ENCODE measurements around the gene ADAM33. TPM values are rescaled to one million over a fixed set of nuclear protein-coding genes. Genes with fewer than 3 reads are reported as not detected.

The ADAM33 gene
- polyA plus RNA-seq, 1 experiment, result 16.3 TPM

GRCh38 chr20:3705970-3706739 is 24.3 kb upstream of the ADAM33 start:
- Histone ChIP-seq H3K4me3 (ENCODE audit: low read depth, low read length) (no peak overlapping the region), H3K27ac (ENCODE audit: low read depth, low read length) (no peak overlapping the region), H3K9me3 (ENCODE audit: control insufficient read depth, insufficient read depth, low read length) (no peaks in the 10 kb centered on the region; the same call in 1 of the 2 replicates), H3K27me3 (ENCODE audit: control insufficient read depth, insufficient read depth, low read length) (peaks cover 25% of the 10 kb centered on the region)
- ChIA-PET POLR2A (no interaction called here), CTCF (interaction anchor here (1.5 to 2.5 kb wide), 2 partner anchors 10 to 29 kb away, joined by 6 to 10 read pairs; no protein-coding TSS in a partner anchor)
- TF ChIP-seq CTCF (IDR thresholded peaks at IDR 0.05; ENCODE audit: low read depth, low read length), result no peak
- no peak for DNase-seq (ENCODE audit: low read depth, low spot score)

DNA sequence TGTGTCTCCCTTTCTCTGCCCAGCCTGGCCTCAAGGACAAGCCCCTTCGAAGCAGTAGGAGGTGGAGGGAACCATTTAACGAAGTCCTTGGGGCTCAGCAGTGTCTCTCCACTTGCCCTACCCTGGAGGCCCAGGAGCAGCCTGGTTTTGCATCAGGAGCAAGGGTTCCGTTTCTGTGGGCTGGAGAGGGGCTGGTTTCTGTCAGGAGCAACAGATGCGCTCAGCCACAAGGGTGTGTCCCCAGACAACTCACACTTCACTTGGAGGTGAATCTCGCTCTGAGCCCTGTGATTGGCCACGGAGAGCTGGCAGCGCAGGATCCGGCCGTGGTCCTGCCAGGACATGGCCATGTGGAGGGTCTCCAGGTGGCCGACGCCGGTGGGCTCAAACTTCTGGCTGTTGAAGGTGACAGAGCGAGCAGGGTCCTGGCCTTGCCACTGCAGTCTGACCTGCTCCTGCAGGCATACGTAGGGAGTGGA is 23.7 kb upstream of the ADAM33 start:
- DNase-seq (ENCODE audit: low read depth, low spot score), result no peak
- H3K27me3 ChIP-seq (ENCODE audit: control insufficient read depth, insufficient read depth, low read length), result peaks cover 30% of the 10 kb centered on the region
- CTCF ChIA-PET, result interaction anchor here (0.7 to 1.5 kb wide), 2 partner anchors 11 to 379 kb away, joined by 3 to 6 read pairs; no protein-coding TSS in a partner anchor
- POLR2A ChIA-PET, result no interaction called here
- no peak overlapping the region for H3K4me3 ChIP-seq (ENCODE audit: low read depth, low read length)
- no peak for TF ChIP-seq CTCF (IDR thresholded peaks at IDR 0.05; ENCODE audit: low read depth, low read length)
- no peak overlapping the region for H3K27ac ChIP-seq (ENCODE audit: low read depth, low read length)
- H3K9me3 ChIP-seq (ENCODE audit: control insufficient read depth, insufficient read depth, low read length), result no peaks in the 10 kb centered on the region; the same call in 1 of the 2 replicates

GRCh38 chr20:3704087-3704486 is 22.3 kb upstream of the ADAM33 start:
- ChIA-PET POLR2A (interaction anchor here (0.7 kb wide), 1 partner anchor 19 kb away, joined by 3 read pairs; no protein-coding TSS in a partner anchor), CTCF (interaction anchor here (0.6 to 1.5 kb wide), 4 partner anchors 12 to 151 kb away, joined by 3 to 7 read pairs (median 5); no protein-coding TSS in a partner anchor)
- Histone ChIP-seq H3K27ac (ENCODE audit: low read depth, low read length) (no peak overlapping the region), H3K9me3 (ENCODE audit: control insufficient read depth, insufficient read depth, low read length) (no peaks in the 10 kb centered on the region; the same call in 1 of the 2 replicates), H3K27me3 (ENCODE audit: control insufficient read depth, insufficient read depth, low read length) (peaks cover 30% of the 10 kb centered on the region), H3K4me3 (ENCODE audit: low read depth, low read length) (no peak overlapping the region)
- no peak for TF ChIP-seq CTCF (IDR thresholded peaks at IDR 0.05; ENCODE audit: low read depth, low read length)
- no peak for DNase-seq (ENCODE audit: low read depth, low spot score)

GRCh38 chr20:3702611-3703391 is 21.0 kb upstream of the ADAM33 start:
- POLR2A ChIA-PET, result no interaction called here
- DNase-seq (ENCODE audit: low read depth, low spot score), result no peak
- TF ChIP-seq CTCF (IDR thresholded peaks at IDR 0.05; ENCODE audit: low read depth, low read length), result no peak
- no peak overlapping the region for H3K27ac ChIP-seq (ENCODE audit: low read depth, low read length)
- CTCF ChIA-PET, result interaction anchor here (0.7 to 0.8 kb wide), 2 partner anchors 9 to 287 kb away, joined by 3 read pairs; no protein-coding TSS in a partner anchor
- H3K27me3 ChIP-seq (ENCODE audit: control insufficient read depth, insufficient read depth, low read length), result peaks cover 36% of the 10 kb centered on the region
- no peak overlapping the region for H3K4me3 ChIP-seq (ENCODE audit: low read depth, low read length)
- H3K9me3 ChIP-seq (ENCODE audit: control insufficient read depth, insufficient read depth, low read length), result no peaks in the 10 kb centered on the region; the same call in 1 of the 2 replicates
